Esophagus squamous epithelium (tissue), 4 donors: ENCODE data around the gene NME3.

Source experiments
- POLR2A ChIP-seq, 4 donors: fragments of 450-650 bp; IDR thresholded peaks; one replicate each; pipeline ENCODE4 v1.6.1; 2017; ENCODE audit warnings: antibody characterized with exemption in 4 of 4, mild to moderate bottlenecking in 4 of 4, moderate library complexity in 3 of 4
- TF ChIP-seq, protein P1 (sequence below), 6 experiments: fragments of 450-650 bp in 4 of 6; fragments of 200-600 bp in 2 of 6; sonication (generic) in 2 of 6; IDR thresholded peaks; one replicate each; pipeline ENCODE4 v1.5.1; 2016 to 2019; ENCODE audit warnings: antibody characterized with exemption in 6 of 6, mild to moderate bottlenecking in 4 of 6, moderate library complexity in 4 of 6

DNA sequence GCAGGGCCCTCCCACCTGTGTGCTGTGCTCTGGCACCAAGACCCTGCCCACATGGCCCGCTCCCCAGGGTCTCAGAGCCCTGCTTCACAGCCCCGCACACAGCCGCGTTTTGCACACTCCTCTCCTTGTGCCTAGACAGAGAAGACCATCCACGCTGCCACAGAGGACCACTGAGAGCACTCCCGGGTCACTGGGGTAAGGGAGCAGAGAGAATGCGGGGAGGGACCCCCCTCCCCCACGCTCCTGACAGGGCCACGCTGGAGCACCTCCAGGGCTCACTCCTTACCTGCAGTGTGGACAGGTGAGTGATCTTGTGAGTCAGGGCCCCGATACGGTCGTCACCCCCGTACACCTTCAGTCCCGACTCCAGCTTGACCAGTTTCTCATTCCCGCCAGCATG is 48.3 kb upstream of the NME3 start:
- TF ChIP-seq, protein P1, sequence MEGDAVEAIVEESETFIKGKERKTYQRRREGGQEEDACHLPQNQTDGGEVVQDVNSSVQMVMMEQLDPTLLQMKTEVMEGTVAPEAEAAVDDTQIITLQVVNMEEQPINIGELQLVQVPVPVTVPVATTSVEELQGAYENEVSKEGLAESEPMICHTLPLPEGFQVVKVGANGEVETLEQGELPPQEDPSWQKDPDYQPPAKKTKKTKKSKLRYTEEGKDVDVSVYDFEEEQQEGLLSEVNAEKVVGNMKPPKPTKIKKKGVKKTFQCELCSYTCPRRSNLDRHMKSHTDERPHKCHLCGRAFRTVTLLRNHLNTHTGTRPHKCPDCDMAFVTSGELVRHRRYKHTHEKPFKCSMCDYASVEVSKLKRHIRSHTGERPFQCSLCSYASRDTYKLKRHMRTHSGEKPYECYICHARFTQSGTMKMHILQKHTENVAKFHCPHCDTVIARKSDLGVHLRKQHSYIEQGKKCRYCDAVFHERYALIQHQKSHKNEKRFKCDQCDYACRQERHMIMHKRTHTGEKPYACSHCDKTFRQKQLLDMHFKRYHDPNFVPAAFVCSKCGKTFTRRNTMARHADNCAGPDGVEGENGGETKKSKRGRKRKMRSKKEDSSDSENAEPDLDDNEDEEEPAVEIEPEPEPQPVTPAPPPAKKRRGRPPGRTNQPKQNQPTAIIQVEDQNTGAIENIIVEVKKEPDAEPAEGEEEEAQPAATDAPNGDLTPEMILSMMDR (IDR thresholded peaks at IDR 0.05): no peak
- TF ChIP-seq POLR2A (IDR thresholded peaks at IDR 0.05): no peak
